A549 (cell line): ENCODE measurements around the gene SESN3. TPM values are rescaled to one million over a fixed set of nuclear protein-coding genes. Genes with fewer than 3 reads are reported as not detected.

Experiments used
- ATAC-seq, 2 experiments: fragments of 200-7000 bp in 1 of 2; fragments of >200 bp in 1 of 2; cut with Nextera tagmentation in 1 of 2; cut with Tn5 transposase in 1 of 2; 3 replicates each; pipeline versions ENCODE4 v1.8.0 to v1.9.1; 2018 to 2020; ENCODE audit warnings: mild to moderate bottlenecking in 1 of 2, moderate library complexity in 1 of 2
- CTCF ChIA-PET: fragments of 300-600 bp; sonication (Branson Sonifier 250); formaldehyde crosslinking; extraction: SDS; loops from one replicate; lab custom pipeline; 2021; ENCODE audit warnings: antibody characterized with exemption, inconsistent platforms; lab: Yijun Ruan, JAX
- POLR2A ChIA-PET: fragments of 350-600 bp; formaldehyde crosslinking; extraction: SDS; loops from one replicate; lab custom pipeline; 2021; ENCODE audit warnings: antibody characterized with exemption, inconsistent platforms; lab: Yijun Ruan, JAX
- DNase-seq, 2 experiments: peaks; one replicate each; pipeline versions ENCODE4 v3.0.0 to v3.0.0-alpha.2; 2011 to 2016; ENCODE audit warnings: low read depth in 1 of 2, low spot score in 1 of 2
- FAIRE-seq: peaks from 2 replicates; lab custom pipeline; 2011; peaks lifted over from hg19 to GRCh38; lab: Jason Lieb, UNC
- H3K27ac ChIP-seq, 2 experiments: fragments of >200 bp; sonication (Bioruptor Twin); formaldehyde crosslinking; 3 replicates each; pipeline ENCODE4 v1.5.1; 2016 to 2017
- H3K4me1 ChIP-seq: fragments of >200 bp; sonication (Bioruptor Twin); formaldehyde crosslinking; 3 replicates; pipeline ENCODE4 v1.6.1; 2016
- H3K4me2 ChIP-seq: fragments of >200 bp; sonication (Bioruptor Twin); formaldehyde crosslinking; 3 replicates; pipeline ENCODE4 v1.6.1; 2016
- H3K4me3 ChIP-seq: fragments of >200 bp; sonication (Bioruptor Twin); formaldehyde crosslinking; 3 replicates; pipeline ENCODE4 v1.5.1; 2016
- H3K9me3 ChIP-seq: fragments of >200 bp; sonication (Bioruptor Twin); formaldehyde crosslinking; 3 replicates; pipeline ENCODE4 v1.6.1; 2016
- CEBPB ChIP-seq, 2 experiments: fragments of >200 bp in 1 of 2; sonication (Bioruptor Twin) in 1 of 2; formaldehyde crosslinking in 1 of 2; IDR thresholded peaks; 2 replicates each; pipeline ENCODE4 v1.6.1; 2012 to 2016
- EHF ChIP-seq: fragments of 250-450 bp; sonication (Bioruptor Pico); IDR thresholded peaks from 2 replicates; pipeline ENCODE4 v1.5.0; 2020; ENCODE audit warnings: mild to moderate bottlenecking
- EHMT2 ChIP-seq: fragments of 200-600 bp; sonication (generic); IDR thresholded peaks from 2 replicates; pipeline ENCODE4 v1.6.1; 2016; ENCODE audit warnings: antibody characterized with exemption, low read depth, mild to moderate bottlenecking, moderate library complexity
- ESRRA ChIP-seq: fragments of 150-350 bp; IDR thresholded peaks from 2 replicates; pipeline ENCODE4 v1.6.1; 2014; ENCODE audit warnings: mild to moderate bottlenecking, low read length, borderline replicate concordance
- HOXA7 ChIP-seq: fragments of 250-450 bp; sonication (Bioruptor Pico); IDR thresholded peaks from 2 replicates; pipeline ENCODE4 v1.5.0; 2020; ENCODE audit warnings: mild to moderate bottlenecking, moderate library complexity
- JUN ChIP-seq, 2 experiments: fragments of >200 bp; sonication (Bioruptor Twin); formaldehyde crosslinking; IDR thresholded peaks; 2 replicates in 1 of 2; 3 replicates in 1 of 2; pipeline ENCODE4 v1.6.1; 2016 to 2017
- MAFK ChIP-seq: fragments of 450-650 bp; IDR thresholded peaks from 2 replicates; pipeline ENCODE4 v1.6.1; 2014; ENCODE audit not compliant: partially characterized antibody
- NFE2L2 ChIP-seq: fragments of 150-350 bp; conservative IDR thresholded peaks from 2 replicates; pipeline ENCODE4 v1.6.1; 2014; ENCODE audit warnings: low read length
- POLR2A ChIP-seq: IDR thresholded peaks from 2 replicates; pipeline ENCODE4 v1.6.1; 2012; ENCODE audit warnings: mild to moderate bottlenecking, low read length
- RAD21 ChIP-seq, 2 experiments: fragments of >200 bp in 1 of 2; sonication (Bioruptor Twin) in 1 of 2; formaldehyde crosslinking in 1 of 2; IDR thresholded peaks in 1 of 2; conservative IDR thresholded peaks in 1 of 2; 2 replicates in 1 of 2; 3 replicates in 1 of 2; pipeline ENCODE4 v1.6.1; 2012 to 2018; ENCODE audit warnings: inconsistent platforms in 1 of 2
- RFX5 ChIP-seq: fragments of 450-650 bp; IDR thresholded peaks from 2 replicates; pipeline ENCODE4 v1.7.1; 2014; ENCODE audit warnings: antibody characterized with exemption, mild to moderate bottlenecking, moderate library complexity
- ZC3H11A ChIP-seq: fragments of 450-650 bp; IDR thresholded peaks from 2 replicates; pipeline ENCODE4 v1.6.1; 2014; ENCODE audit warnings: antibody characterized with exemption, mild to moderate bottlenecking
- ZFP36 ChIP-seq: fragments of 450-650 bp; IDR thresholded peaks from 2 replicates; pipeline ENCODE4 v1.6.1; 2014; ENCODE audit warnings: borderline replicate concordance; ENCODE audit not compliant: partially characterized antibody
- ZNF302 ChIP-seq: fragments of 250-450 bp; sonication (Bioruptor Pico); IDR thresholded peaks from 2 replicates; pipeline ENCODE4 v1.9.0; 2021; ENCODE audit warnings: inconsistent platforms, mild to moderate bottlenecking, moderate library complexity
- ZSCAN20 ChIP-seq: fragments of 250-450 bp; sonication (Bioruptor Pico); IDR thresholded peaks from 2 replicates; pipeline ENCODE4 v1.8.0; 2022; ENCODE audit warnings: mild to moderate bottlenecking, moderate library complexity
- WGBS: methylation state at CpG from one replicate; pipeline ENCODE4 v1.1.6; 2017; ENCODE audit errors: missing lambda C conversion rate; 5-methylcytosine and 5-hydroxymethylcytosine counted together
- polyA minus RNA-seq: library from RNA; depleted of rRNA, polyadenylated mRNA; stranded (reverse); fragments of >200 nt; gene quantifications from 2 replicates; pipeline ENCODE4 v1.2.3, GENCODE V29; 2011; rRNA and poly(A)+ RNA removed
- polyA plus RNA-seq, 4 experiments: library from polyadenylated mRNA; depleted of rRNA in 3 of 4; stranded (reverse); fragments of >200 nt; fragmentation: RNase III in 1 of 4; extraction: RNeasy Plus Mini Kit Qiagen cat#74134 plus additional on column Dnase treatment in 1 of 4; gene quantifications; 2 replicates in 3 of 4; 3 replicates in 1 of 4; pipeline ENCODE4 v1.2.3, GENCODE V29; 2011 to 2017
- TF ChIP-seq, protein P1 (sequence below): fragments of >200 bp; sonication (Bioruptor Twin); formaldehyde crosslinking; IDR thresholded peaks from 3 replicates; pipeline ENCODE4 v1.6.1; 2016
- TF ChIP-seq, protein P2 (sequence below): fragments of 250-450 bp; sonication (Bioruptor Pico); IDR thresholded peaks from 2 replicates; pipeline ENCODE4 v1.5.0; 2021; ENCODE audit warnings: mild to moderate bottlenecking, moderate library complexity, borderline replicate concordance
- TF ChIP-seq, protein P3 (sequence below): fragments of 250-450 bp; sonication (Bioruptor Pico); IDR thresholded peaks from 2 replicates; pipeline ENCODE4 v1.5.0; 2020; ENCODE audit warnings: low read depth, mild to moderate bottlenecking, moderate library complexity
- TF ChIP-seq, protein P4 (sequence below): fragments of 200-600 bp; sonication (generic); IDR thresholded peaks from 2 replicates; pipeline ENCODE4 v1.6.1; 2016; ENCODE audit warnings: antibody characterized with exemption, mild to moderate bottlenecking, moderate library complexity
- TF ChIP-seq, protein P5 (sequence below): fragments of 150-350 bp; IDR thresholded peaks from 2 replicates; pipeline ENCODE4 v1.6.1; 2014; ENCODE audit warnings: low read depth, mild to moderate bottlenecking, low read length

SESN3 gene
- polyA plus RNA-seq (2011; rRNA removed) = 3.3 and 3.6 TPM in 2 replicates
- 0.30 and 0.34 TPM in 2 replicates for polyA plus RNA-seq (2012; cell fraction: cytosol; rRNA removed)
- 0.24 and 0.44 TPM in 2 replicates for polyA plus RNA-seq (2012; cell fraction: nucleus; rRNA removed)
- polyA plus RNA-seq (2017; fragmentation: RNase III; extraction: RNeasy Plus Mini Kit Qiagen cat#74134 plus additional on column Dnase treatment) = 0.31 to 0.46 TPM (median 0.35 TPM) in 3 replicates
- polyA minus RNA-seq = 4.2 and 6.2 TPM in 2 replicates

- FAIRE-seq = no peak
- 19% methylated on average over 6 of the region's 40 CpGs for WGBS
These were observed at the start of gene SESN3 for GRCh38 chr11:95231127-95231880. TSS of gene SESN3 (minus strand) at chr11:95231202. CDS start at chr11:95230860, 342 bp downstream.

DNA sequence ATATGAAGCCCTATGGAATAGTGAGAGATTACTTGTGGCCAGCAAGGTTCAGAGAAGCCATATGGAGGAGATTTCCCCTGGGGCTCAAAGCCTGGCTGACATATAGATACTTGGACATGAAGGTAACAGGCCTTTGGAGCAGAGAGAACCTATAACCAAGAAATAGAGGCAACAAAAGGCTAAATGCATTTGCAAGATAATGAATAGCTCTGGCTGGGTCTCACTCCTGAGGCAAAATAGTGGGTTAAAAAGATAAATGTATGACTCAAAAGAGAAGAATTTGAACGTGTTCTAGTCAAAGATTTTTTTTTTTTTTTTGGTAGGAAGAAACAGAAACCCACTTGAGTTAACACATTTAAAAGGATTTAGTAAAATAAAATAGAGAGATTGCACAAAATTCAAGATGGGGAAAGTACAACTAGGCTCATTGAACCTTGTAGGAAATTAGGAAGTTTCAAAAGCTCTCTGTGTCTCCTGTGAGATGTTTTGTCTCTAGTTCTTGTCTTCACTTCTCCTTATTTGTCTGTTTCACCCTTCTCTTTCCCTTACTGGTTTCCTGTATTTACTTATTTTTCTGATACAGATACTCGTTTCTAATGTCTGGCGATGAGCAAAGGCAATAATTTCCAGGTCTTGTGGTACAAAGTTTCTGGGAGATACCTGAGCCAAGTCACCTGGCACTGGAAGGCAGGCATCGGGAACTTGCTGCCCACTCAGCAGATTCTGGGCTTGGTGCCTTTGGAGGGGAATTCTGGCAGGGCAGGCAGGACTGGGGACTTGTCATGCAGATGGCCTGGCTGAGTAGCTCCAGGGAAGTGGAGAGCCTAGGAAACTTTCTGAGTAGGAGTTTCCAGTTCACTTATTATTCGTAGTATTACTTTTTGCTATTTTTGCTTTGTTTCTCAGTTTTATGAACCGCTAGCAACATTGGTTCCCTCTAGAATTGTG is 49.2 kb upstream of the SESN3 start:
- TF ChIP-seq MAFK (peak; percentile 23), ZC3H11A (no peak)
- DNase-seq = no peak
- Histone ChIP-seq H3K9me3 (no peaks in the 10 kb centered on the region), H3K4me2 (no peak overlapping the region), H3K4me3 (no peak overlapping the region), H3K4me1 (peaks cover 10% of the 10 kb centered on the region; the same call in 2 of the 3 replicates), H3K27ac (no peak overlapping the region)
- CTCF ChIA-PET = no interaction called here
- POLR2A ChIA-PET = no interaction called here
- WGBS = 63% methylated on average over 6 of the region's 6 CpGs
- ATAC-seq = no peak
- FAIRE-seq = no peak

More at GRCh38 chr11:95231127-95231880, at the start of gene SESN3:
- DNase-seq = peak; percentile 71 to 96
- peak; percentile 96 to 97 for ATAC-seq
- Histone ChIP-seq H3K4me2 (peak within 1 kb of the TSS; percentile 85), H3K27ac (peak within 1 kb of the TSS; percentile 51 to 76; a peak in 5 of 6 replicates), H3K4me1 (peaks cover 11% of the 10 kb centered on the region), H3K4me3 (peak within 1 kb of the TSS; percentile 71), H3K9me3 (no peaks in the 10 kb centered on the region)
- TF ChIP-seq EHF (CRISPR knock-in tag) (no peak), POLR2A (peak; percentile 65), RFX5 (peak; percentile 93), EHMT2 (no peak), RAD21 (conservative IDR thresholded peaks at IDR 0.05 in 1 of 2, IDR thresholded peaks at IDR 0.05 in 1 of 2) (peak in 1 of 2 experiments; percentile 25; a peak in 1 of 5 replicates)
- ChIA-PET POLR2A (interaction anchor here (0.8 to 1.3 kb wide), 3 partner anchors 14 to 164 kb away, joined by 3 to 4 read pairs (median 3); partner anchors contain the start of gene SRSF8), CTCF (interaction anchor here (0.6 to 2.0 kb wide), 2 partner anchors 10 to 26 kb away, joined by 4 read pairs; no protein-coding TSS in a partner anchor)

DNA sequence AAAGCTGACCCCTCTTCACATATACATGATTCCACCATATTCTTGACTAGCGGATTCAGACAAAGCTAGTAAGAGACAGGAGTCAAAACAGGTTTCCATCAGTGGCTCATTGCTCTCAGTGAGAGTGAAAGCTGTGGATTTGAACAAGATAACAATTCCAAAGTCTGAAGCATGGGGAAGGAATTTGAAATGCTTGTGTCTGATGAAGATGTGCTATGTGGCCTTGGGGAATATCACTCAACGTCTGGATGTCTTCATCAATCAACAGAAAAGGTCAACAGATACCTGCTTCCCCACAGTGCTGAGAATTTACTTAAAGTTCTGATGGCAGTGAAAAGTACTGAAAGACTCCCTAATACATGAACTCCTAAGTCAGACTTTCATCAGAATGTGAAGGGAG is 46.9 kb upstream of the SESN3 start:
- Histone ChIP-seq H3K27ac (no peak overlapping the region), H3K4me2 (no peak overlapping the region), H3K4me1 (peaks cover 10% of the 10 kb centered on the region; the same call in 2 of the 3 replicates), H3K9me3 (no peaks in the 10 kb centered on the region), H3K4me3 (no peak overlapping the region)
- ChIA-PET CTCF (no interaction called here), POLR2A (no interaction called here)
- no peak for ATAC-seq
- 52% methylated on average over 2 of the region's 2 CpGs for WGBS
- DNase-seq = no peak
- no peak for FAIRE-seq
- no peak for TF ChIP-seq ZFP36
- TF ChIP-seq, protein P1, sequence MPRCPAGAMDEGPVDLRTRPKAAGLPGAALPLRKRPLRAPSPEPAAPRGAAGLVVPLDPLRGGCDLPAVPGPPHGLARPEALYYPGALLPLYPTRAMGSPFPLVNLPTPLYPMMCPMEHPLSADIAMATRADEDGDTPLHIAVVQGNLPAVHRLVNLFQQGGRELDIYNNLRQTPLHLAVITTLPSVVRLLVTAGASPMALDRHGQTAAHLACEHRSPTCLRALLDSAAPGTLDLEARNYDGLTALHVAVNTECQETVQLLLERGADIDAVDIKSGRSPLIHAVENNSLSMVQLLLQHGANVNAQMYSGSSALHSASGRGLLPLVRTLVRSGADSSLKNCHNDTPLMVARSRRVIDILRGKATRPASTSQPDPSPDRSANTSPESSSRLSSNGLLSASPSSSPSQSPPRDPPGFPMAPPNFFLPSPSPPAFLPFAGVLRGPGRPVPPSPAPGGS = no peak
- TF ChIP-seq, protein P2, sequence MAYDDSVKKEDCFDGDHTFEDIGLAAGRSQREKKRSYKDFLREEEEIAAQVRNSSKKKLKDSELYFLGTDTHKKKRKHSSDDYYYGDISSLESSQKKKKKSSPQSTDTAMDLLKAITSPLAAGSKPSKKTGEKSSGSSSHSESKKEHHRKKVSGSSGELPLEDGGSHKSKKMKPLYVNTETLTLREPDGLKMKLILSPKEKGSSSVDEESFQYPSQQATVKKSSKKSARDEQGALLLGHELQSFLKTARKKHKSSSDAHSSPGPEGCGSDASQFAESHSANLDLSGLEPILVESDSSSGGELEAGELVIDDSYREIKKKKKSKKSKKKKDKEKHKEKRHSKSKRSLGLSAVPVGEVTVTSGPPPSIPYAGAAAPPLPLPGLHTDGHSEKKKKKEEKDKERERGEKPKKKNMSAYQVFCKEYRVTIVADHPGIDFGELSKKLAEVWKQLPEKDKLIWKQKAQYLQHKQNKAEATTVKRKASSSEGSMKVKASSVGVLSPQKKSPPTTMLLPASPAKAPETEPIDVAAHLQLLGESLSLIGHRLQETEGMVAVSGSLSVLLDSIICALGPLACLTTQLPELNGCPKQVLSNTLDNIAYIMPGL = no peak
- TF ChIP-seq EHF (CRISPR knock-in tag) = no peak
- TF ChIP-seq, protein P3, sequence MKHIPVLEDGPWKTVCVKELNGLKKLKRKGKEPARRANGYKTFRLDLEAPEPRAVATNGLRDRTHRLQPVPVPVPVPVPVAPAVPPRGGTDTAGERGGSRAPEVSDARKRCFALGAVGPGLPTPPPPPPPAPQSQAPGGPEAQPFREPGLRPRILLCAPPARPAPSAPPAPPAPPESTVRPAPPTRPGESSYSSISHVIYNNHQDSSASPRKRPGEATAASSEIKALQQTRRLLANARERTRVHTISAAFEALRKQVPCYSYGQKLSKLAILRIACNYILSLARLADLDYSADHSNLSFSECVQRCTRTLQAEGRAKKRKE = no peak
- TF ChIP-seq CEBPB (IDR thresholded peaks at IDR 0.05) = no peak
- TF ChIP-seq NFE2L2 = no peak
- no peak for TF ChIP-seq HOXA7
- TF ChIP-seq, protein P4, sequence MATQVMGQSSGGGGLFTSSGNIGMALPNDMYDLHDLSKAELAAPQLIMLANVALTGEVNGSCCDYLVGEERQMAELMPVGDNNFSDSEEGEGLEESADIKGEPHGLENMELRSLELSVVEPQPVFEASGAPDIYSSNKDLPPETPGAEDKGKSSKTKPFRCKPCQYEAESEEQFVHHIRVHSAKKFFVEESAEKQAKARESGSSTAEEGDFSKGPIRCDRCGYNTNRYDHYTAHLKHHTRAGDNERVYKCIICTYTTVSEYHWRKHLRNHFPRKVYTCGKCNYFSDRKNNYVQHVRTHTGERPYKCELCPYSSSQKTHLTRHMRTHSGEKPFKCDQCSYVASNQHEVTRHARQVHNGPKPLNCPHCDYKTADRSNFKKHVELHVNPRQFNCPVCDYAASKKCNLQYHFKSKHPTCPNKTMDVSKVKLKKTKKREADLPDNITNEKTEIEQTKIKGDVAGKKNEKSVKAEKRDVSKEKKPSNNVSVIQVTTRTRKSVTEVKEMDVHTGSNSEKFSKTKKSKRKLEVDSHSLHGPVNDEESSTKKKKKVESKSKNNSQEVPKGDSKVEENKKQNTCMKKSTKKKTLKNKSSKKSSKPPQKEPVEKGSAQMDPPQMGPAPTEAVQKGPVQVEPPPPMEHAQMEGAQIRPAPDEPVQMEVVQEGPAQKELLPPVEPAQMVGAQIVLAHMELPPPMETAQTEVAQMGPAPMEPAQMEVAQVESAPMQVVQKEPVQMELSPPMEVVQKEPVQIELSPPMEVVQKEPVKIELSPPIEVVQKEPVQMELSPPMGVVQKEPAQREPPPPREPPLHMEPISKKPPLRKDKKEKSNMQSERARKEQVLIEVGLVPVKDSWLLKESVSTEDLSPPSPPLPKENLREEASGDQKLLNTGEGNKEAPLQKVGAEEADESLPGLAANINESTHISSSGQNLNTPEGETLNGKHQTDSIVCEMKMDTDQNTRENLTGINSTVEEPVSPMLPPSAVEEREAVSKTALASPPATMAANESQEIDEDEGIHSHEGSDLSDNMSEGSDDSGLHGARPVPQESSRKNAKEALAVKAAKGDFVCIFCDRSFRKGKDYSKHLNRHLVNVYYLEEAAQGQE = no peak
- no peak for TF ChIP-seq ESRRA
- no peak for TF ChIP-seq JUN (IDR thresholded peaks at IDR 0.05)
- TF ChIP-seq ZNF302 = no peak
- TF ChIP-seq, protein P5, sequence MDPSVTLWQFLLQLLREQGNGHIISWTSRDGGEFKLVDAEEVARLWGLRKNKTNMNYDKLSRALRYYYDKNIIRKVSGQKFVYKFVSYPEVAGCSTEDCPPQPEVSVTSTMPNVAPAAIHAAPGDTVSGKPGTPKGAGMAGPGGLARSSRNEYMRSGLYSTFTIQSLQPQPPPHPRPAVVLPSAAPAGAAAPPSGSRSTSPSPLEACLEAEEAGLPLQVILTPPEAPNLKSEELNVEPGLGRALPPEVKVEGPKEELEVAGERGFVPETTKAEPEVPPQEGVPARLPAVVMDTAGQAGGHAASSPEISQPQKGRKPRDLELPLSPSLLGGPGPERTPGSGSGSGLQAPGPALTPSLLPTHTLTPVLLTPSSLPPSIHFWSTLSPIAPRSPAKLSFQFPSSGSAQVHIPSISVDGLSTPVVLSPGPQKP = no peak
- no peak for TF ChIP-seq ZSCAN20 (CRISPR knock-in tag)
